ENCODE results near the gene TP53I11. TPM values are rescaled to one million over a fixed set of nuclear protein-coding genes. Genes with fewer than 3 reads are reported as not detected.

The TP53I11 gene
- total RNA-seq, 3 donors from 2014 or later (not counting 1 experiment from before 2014, with no cell fraction given) = 3.7 to 13.9 (median 9.2) TPM

DNA sequence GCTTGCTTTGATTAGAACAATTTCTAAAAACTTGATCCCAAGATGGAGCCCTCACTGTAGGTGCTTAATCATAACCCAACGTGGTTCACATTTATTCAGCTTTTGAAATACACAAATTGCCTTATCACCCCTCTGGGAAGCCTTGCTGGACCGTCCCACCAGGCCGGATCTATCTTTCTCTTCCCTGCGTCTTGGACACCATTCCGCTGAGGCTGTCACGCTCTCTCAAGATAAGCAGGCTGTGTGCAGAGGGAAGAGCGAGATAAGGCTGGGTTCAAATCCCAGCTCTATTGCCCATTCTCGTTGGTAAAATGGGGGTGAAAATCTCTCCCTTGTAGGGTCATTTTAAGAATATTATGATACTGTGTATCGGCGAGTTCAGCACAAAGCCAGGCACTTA is 20.5 kb upstream of the TP53I11 start:
- no peak overlapping the region for H3K27ac ChIP-seq (ENCODE audit: low read length)
- H3K27me3 ChIP-seq (ENCODE audit: control insufficient read depth, insufficient read depth, low read length) = no peaks in the 10 kb centered on the region
- intact Hi-C loops (cut with micrococcal nuclease) = no loop called here
- H3K4me1 ChIP-seq (ENCODE audit: control insufficient read depth, insufficient read depth, low read length) = peaks cover 24% of the 10 kb centered on the region
- DNase-seq (no peak), ATAC-seq (no peak)
- Mint-ChIP-seq H3K27me3 (ENCODE audit: low read depth in 2 of 2) (no peaks in the 10 kb centered on the region), H3K4me1 (peaks cover 16 to 23% of the 10 kb centered on the region in 2 donors), H3K27ac (no peak overlapping the region), H3K9me3 (no peaks in the 10 kb centered on the region), H3K4me3 (no peak overlapping the region), H3K36me3 (no peaks in the 10 kb centered on the region)
- TF ChIP-seq, protein P1, sequence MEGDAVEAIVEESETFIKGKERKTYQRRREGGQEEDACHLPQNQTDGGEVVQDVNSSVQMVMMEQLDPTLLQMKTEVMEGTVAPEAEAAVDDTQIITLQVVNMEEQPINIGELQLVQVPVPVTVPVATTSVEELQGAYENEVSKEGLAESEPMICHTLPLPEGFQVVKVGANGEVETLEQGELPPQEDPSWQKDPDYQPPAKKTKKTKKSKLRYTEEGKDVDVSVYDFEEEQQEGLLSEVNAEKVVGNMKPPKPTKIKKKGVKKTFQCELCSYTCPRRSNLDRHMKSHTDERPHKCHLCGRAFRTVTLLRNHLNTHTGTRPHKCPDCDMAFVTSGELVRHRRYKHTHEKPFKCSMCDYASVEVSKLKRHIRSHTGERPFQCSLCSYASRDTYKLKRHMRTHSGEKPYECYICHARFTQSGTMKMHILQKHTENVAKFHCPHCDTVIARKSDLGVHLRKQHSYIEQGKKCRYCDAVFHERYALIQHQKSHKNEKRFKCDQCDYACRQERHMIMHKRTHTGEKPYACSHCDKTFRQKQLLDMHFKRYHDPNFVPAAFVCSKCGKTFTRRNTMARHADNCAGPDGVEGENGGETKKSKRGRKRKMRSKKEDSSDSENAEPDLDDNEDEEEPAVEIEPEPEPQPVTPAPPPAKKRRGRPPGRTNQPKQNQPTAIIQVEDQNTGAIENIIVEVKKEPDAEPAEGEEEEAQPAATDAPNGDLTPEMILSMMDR (IDR thresholded peaks at IDR 0.05) = no peak
- H3K36me3 ChIP-seq (ENCODE audit: control insufficient read depth, insufficient read depth, low read length) = no peaks in the 10 kb centered on the region
- whole genome bisulfite sequencing (ENCODE audit: insufficient coverage) = 94% methylated on average over 10 of the region's 10 CpGs
- no peak overlapping the region for H3K4me3 ChIP-seq (ENCODE audit: low read length)
- no peaks in the 10 kb centered on the region for H3K9me3 ChIP-seq (ENCODE audit: control insufficient read depth, insufficient read depth, low read length)

DNA sequence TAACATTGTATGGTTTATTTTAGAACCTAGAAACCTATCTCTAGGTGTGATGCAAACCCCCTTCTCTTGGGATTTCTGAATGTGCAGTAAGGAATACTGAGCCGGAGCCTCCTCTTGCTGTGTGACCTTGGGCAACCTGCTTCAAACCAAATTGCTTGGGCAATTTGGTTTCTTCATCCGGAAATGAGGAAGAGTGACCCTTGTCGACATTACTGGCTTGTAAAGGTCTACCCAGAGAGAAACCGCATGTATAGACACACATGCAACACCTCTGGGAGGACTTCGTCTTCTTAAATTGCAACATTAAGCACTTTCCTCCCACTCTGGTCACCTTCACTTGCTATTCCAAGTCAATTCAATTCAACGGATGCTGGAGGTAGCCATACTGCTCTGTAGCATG is 19.6 kb upstream of the TP53I11 start:
- Histone ChIP-seq H3K27me3 (ENCODE audit: control insufficient read depth, insufficient read depth, low read length) (no peaks in the 10 kb centered on the region), H3K4me3 (ENCODE audit: low read length) (no peak overlapping the region), H3K27ac (ENCODE audit: low read length) (no peak overlapping the region), H3K9me3 (ENCODE audit: control insufficient read depth, insufficient read depth, low read length) (no peaks in the 10 kb centered on the region), H3K4me1 (ENCODE audit: control insufficient read depth, insufficient read depth, low read length) (peaks cover 21% of the 10 kb centered on the region), H3K36me3 (ENCODE audit: control insufficient read depth, insufficient read depth, low read length) (no peaks in the 10 kb centered on the region)
- TF ChIP-seq, protein P1 (IDR thresholded peaks at IDR 0.05) = no peak
- no peaks in the 10 kb centered on the region for H3K27me3 Mint-ChIP-seq (ENCODE audit: low read depth in 2 of 2)
- no peaks in the 10 kb centered on the region for H3K36me3 Mint-ChIP-seq
- H3K27ac Mint-ChIP-seq = no peak overlapping the region
- DNase-seq = no peak
- no peak for ATAC-seq
- 88% methylated on average over 6 of the region's 6 CpGs for WGBS (ENCODE audit: insufficient coverage)
- H3K4me1 Mint-ChIP-seq = peaks cover 16 to 19% of the 10 kb centered on the region in 2 donors
- H3K9me3 Mint-ChIP-seq = no peaks in the 10 kb centered on the region
- intact Hi-C loops (cut with micrococcal nuclease) = no loop called here
- H3K4me3 Mint-ChIP-seq = no peak overlapping the region

DNA sequence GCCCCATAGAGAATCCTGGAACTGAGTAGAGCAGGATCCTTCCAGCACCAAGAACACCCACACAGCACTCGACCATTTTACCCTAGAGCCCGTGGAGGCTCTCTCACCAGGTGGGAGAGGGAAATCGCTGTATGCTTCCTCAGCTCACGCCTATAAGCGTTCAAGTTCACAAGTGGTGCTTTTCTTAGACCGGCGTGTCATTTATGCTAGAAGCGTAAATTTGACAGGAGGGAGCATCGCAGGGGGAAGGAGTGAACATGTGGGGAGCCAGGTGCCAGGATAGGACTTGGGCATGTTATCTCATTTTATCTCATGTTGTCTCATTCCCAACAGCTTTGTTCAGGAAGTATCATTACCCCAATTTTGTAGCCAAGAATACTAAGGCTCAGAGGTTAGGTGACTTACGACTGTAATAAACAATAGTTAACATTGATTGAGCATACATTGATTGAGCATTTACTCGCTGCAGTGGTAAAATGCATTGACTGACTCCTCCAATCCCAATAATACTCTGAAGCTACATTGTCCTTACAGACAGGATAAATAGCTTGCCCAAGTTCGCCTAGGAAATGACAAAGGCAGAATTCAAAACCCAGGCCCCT is 19.1 kb upstream of the TP53I11 start:
- Mint-ChIP-seq H3K4me1 (peaks cover 14 to 15% of the 10 kb centered on the region in 2 donors), H3K36me3 (no peaks in the 10 kb centered on the region), H3K27ac (no peak overlapping the region), H3K9me3 (no peaks in the 10 kb centered on the region), H3K27me3 (ENCODE audit: low read depth in 2 of 2) (no peaks in the 10 kb centered on the region), H3K4me3 (no peak overlapping the region)
- H3K4me1 ChIP-seq (ENCODE audit: control insufficient read depth, insufficient read depth, low read length) = peaks cover 15% of the 10 kb centered on the region
- 85% methylated on average over 12 of the region's 12 CpGs for WGBS (ENCODE audit: insufficient coverage)
- no peak for DNase-seq
- H3K27ac ChIP-seq (ENCODE audit: low read length) = no peak overlapping the region
- no peaks in the 10 kb centered on the region for H3K9me3 ChIP-seq (ENCODE audit: control insufficient read depth, insufficient read depth, low read length)
- no peak for ATAC-seq
- no peaks in the 10 kb centered on the region for H3K27me3 ChIP-seq (ENCODE audit: control insufficient read depth, insufficient read depth, low read length)
- TF ChIP-seq, protein P1 (IDR thresholded peaks at IDR 0.05) = no peak
- H3K36me3 ChIP-seq (ENCODE audit: control insufficient read depth, insufficient read depth, low read length) = no peaks in the 10 kb centered on the region
- H3K4me3 ChIP-seq (ENCODE audit: low read length) = no peak overlapping the region
- intact Hi-C loops (cut with micrococcal nuclease) = no loop called here

- no peak overlapping the region for H3K27ac Mint-ChIP-seq
- no peak overlapping the region for H3K4me3 Mint-ChIP-seq
- intact Hi-C loops (cut with micrococcal nuclease) = no loop called here
- H3K9me3 Mint-ChIP-seq = no peaks in the 10 kb centered on the region
- TF ChIP-seq, protein P1 (IDR thresholded peaks at IDR 0.05) = no peak
- ATAC-seq (no peak), DNase-seq (no peak)
- Histone ChIP-seq H3K36me3 (ENCODE audit: control insufficient read depth, insufficient read depth, low read length) (no peaks in the 10 kb centered on the region), H3K27me3 (ENCODE audit: control insufficient read depth, insufficient read depth, low read length) (no peaks in the 10 kb centered on the region), H3K4me1 (ENCODE audit: control insufficient read depth, insufficient read depth, low read length) (peaks cover 3% of the 10 kb centered on the region), H3K27ac (ENCODE audit: low read length) (no peak overlapping the region), H3K4me3 (ENCODE audit: low read length) (no peak overlapping the region), H3K9me3 (ENCODE audit: control insufficient read depth, insufficient read depth, low read length) (no peaks in the 10 kb centered on the region)
- 93% methylated on average over 3 of the region's 3 CpGs for WGBS (ENCODE audit: insufficient coverage)
- H3K4me1 Mint-ChIP-seq = peaks cover 1 to 5% of the 10 kb centered on the region in 2 donors
- no peaks in the 10 kb centered on the region for H3K36me3 Mint-ChIP-seq
- H3K27me3 Mint-ChIP-seq (ENCODE audit: low read depth in 2 of 2) = no peaks in the 10 kb centered on the region
These were observed 17.8 kb upstream of the TP53I11 start for GRCh38 chr11:44968510-44968909.

Measured in natural killer cell (primary cell).